GM12891 (cell line): Measurements from ENCODE around the gene GNAO1.

Experiments used
- POLR2A ChIP-seq: IDR thresholded peaks from 2 replicates; pipeline ENCODE4 v1.6.1; 2011; ENCODE audit warnings: low read depth, low read length, control low read depth
- POLR2AphosphoS5 ChIP-seq: IDR thresholded peaks from 2 replicates; pipeline ENCODE4 v1.6.1; 2011; ENCODE audit warnings: low read depth, low read length, control low read depth
- TAF1 ChIP-seq: IDR thresholded peaks from 2 replicates; pipeline ENCODE4 v1.6.1; 2011; ENCODE audit warnings: low read depth, low read length, control low read depth

DNA sequence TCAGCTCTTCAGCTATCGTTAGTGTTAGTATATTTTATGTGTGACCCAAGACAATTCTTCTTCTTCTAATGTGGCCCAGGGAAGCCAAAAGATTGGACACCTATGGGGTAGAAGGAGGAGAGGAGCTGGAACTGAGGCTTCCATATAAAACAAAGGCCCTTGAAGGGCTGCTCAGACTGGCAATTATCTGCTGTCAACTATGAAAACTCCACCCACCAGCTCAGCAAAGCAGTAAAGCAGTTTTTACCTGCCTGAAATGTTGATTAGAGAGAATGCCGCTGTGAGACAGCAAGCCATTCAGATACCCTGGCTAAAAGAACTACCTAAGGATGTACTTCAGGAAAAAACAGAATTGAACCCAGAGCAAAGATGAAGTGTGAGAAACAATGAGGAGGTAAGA, 45.9 kb upstream of the GNAO1 start:
- TF ChIP-seq POLR2A (no peak), TAF1 (no peak), POLR2AphosphoS5 (no peak)
